Small intestine (tissue), 16 donors: ENCODE measurements around the gene CD1C. TPM values are rescaled to one million over a fixed set of nuclear protein-coding genes. Genes with fewer than 3 reads are reported as not detected.
"Not testable (repeated sequence)": the region's sequence is repeated elsewhere in the genome, so short reads cannot be mapped to it uniquely, and the experiment has no call there.

ENCODE experiments used
- DNase-seq, 2 donors: peaks; one replicate each; pipeline versions ENCODE4 v3.0.0 to v3.0.0-alpha.2; 2013
- FAIRE-seq: peaks from 2 replicates; lab custom pipeline; 2012; peaks lifted over from hg19 to GRCh38; lab: Jason Lieb, UNC
- H3K27ac ChIP-seq, 3 donors: one replicate each; pipeline ENCODE4 v1.5.1; 2013; ENCODE audit warnings: low read length in 2 of 3, mild to moderate bottlenecking in 2 of 3, control low read depth in 1 of 3, inconsistent platforms in 1 of 3, low read depth in 1 of 3, moderate library complexity in 1 of 3
- H3K27me3 ChIP-seq, 3 donors: one replicate each; pipeline ENCODE4 v1.6.1; 2013; ENCODE audit warnings: low read length in 3 of 3, inconsistent platforms in 1 of 3; ENCODE audit not compliant: control insufficient read depth in 3 of 3, insufficient read depth in 3 of 3
- H3K36me3 ChIP-seq, 3 donors: one replicate each; pipeline ENCODE4 v1.6.1; 2013; ENCODE audit warnings: low read length in 3 of 3, inconsistent platforms in 1 of 3, low read depth in 1 of 3, mild to moderate bottlenecking in 1 of 3, moderate library complexity in 1 of 3; ENCODE audit not compliant: control insufficient read depth in 3 of 3, insufficient read depth in 2 of 3
- H3K4me1 ChIP-seq, 3 donors: one replicate each; pipeline ENCODE4 v1.6.1; 2013; ENCODE audit warnings: low read length in 2 of 3, inconsistent platforms in 1 of 3, low read depth in 1 of 3, mild to moderate bottlenecking in 1 of 3, moderate library complexity in 1 of 3; ENCODE audit not compliant: control insufficient read depth in 3 of 3, insufficient read depth in 2 of 3
- H3K4me3 ChIP-seq, 3 donors: one replicate each; pipeline ENCODE4 v1.5.1; 2013; ENCODE audit warnings: low read length in 3 of 3, control low read depth in 1 of 3, inconsistent platforms in 1 of 3, low read depth in 1 of 3, mild to moderate bottlenecking in 1 of 3, moderate library complexity in 1 of 3
- H3K9me3 ChIP-seq, 2 donors: one replicate each; pipeline ENCODE4 v1.6.1; 2013; ENCODE audit warnings: low read depth in 1 of 2, low read length in 1 of 2; ENCODE audit not compliant: control insufficient read depth in 2 of 2, insufficient read depth in 1 of 2
- WGBS, 3 donors: extraction: QIAGEN DNeasy Blood & Tissue Kit; methylation state at CpG; one replicate each; pipeline ENCODE4 v1.1.7; 2013; 5-methylcytosine and 5-hydroxymethylcytosine counted together
- long read RNA-seq, 10 donors: transcript quantifications; one replicate each; lab custom pipeline, GENCODE V29; 2026
- polyA plus RNA-seq, 4 donors: library from polyadenylated mRNA; stranded (reverse) in 3 of 4; unstranded in 1 of 4; fragments of 200-250 nt in 3 of 4; fragments of 120-200 nt in 1 of 4; gene quantifications; one replicate each; pipeline versions ENCODE4 v1.2.1 to v1.2.3, GENCODE V29; 2013
- donor health status: healthy with polysubstance abuse.
- donor health status: control.
- donor health status: control.
- donor health status: Bipolar disorder and iron deficiency.
- donor health status: healthy.

The CD1C gene
- polyA plus RNA-seq, result under 1 TPM in 2 of 4 donors, not detected in 2; 0.52 to 0.64 TPM
- long read RNA-seq, donor 1, result 0 reads
- long read RNA-seq, donor 2, result 0 reads
- long read RNA-seq, donor 3, result 0 reads
- long read RNA-seq, donor 4, result 0 reads
- long read RNA-seq, donor 5, result 0 reads
- long read RNA-seq, donor 6, result 0 reads
- long read RNA-seq, donor 7, result 0 reads
- long read RNA-seq, donor 8, result 0 reads
- long read RNA-seq, donor 9, result 0 reads
- long read RNA-seq, donor 10, result 0 reads

GRCh38 chr1:158289811-158290210, at the start of gene CD1C:
Gene CD1C (plus strand): TSS chr1:158289923. CDS start chr1:158290065, 142 bp downstream.
- no peak for FAIRE-seq
- 68 to 88% (median 75%) methylated on average over 4 of the region's 4 CpGs for WGBS, 3 donors

GRCh38 chr1:158246650-158247049, 43.1 kb upstream of the CD1C start:
- Histone ChIP-seq H3K9me3 (no peaks in the 10 kb centered on the region), H3K27ac (no peak overlapping the region), H3K4me3 (no peak overlapping the region), H3K36me3 (no peaks in the 10 kb centered on the region), H3K4me1 (no peaks in the 10 kb centered on the region), H3K27me3 (peaks cover 0 to 5% (median 0%) of the 10 kb centered on the region in 3 donors)
- DNase-seq (no peak), FAIRE-seq (no peak)
- 70 to 77% (median 74%) methylated on average over 7 of the region's 7 CpGs for WGBS, 3 donors

More at GRCh38 chr1:158289811-158290210, at the start of gene CD1C:
- Histone ChIP-seq H3K27me3 (no peaks in the 10 kb centered on the region), H3K36me3 (no peaks in the 10 kb centered on the region), H3K9me3 (no peaks in the 10 kb centered on the region), H3K27ac (no peak within 1 kb of the TSS), H3K4me1 (no peaks in the 10 kb centered on the region), H3K4me3 (no peak within 1 kb of the TSS)
- DNase-seq, result no peak

GRCh38 chr1:158248118-158248517, 41.6 kb upstream of the CD1C start:
- Histone ChIP-seq H3K27me3 (peaks cover 0 to 5% (median 0%) of the 10 kb centered on the region in 3 donors), H3K27ac (no peak overlapping the region), H3K36me3 (no peaks in the 10 kb centered on the region), H3K4me1 (no peaks in the 10 kb centered on the region), H3K4me3 (no peak overlapping the region), H3K9me3 (no peaks in the 10 kb centered on the region)
- DNase-seq (peak in 1 of 2 donors; percentile 27), FAIRE-seq (no peak)
- WGBS, 3 donors, result 58 to 71% (median 67%) methylated on average over 3 of the region's 3 CpGs

- FAIRE-seq, result no peak
- WGBS, 3 donors, result 44 to 62% (median 53%) methylated on average over 2 of the region's 2 CpGs
Measured at GRCh38 chr1:158248771-158249170, 41.0 kb upstream of the CD1C start.

GRCh38 chr1:158249646-158250045, 40.1 kb upstream of the CD1C start:
- Histone ChIP-seq H3K27me3 (peaks cover 0 to 5% (median 0%) of the 10 kb centered on the region in 3 donors), H3K9me3 (no peaks in the 10 kb centered on the region), H3K4me3 (no peak overlapping the region), H3K4me1 (no peaks in the 10 kb centered on the region), H3K36me3 (no peaks in the 10 kb centered on the region), H3K27ac (no peak overlapping the region)
- 87 to 94% (median 89%) methylated on average over 4 of the region's 4 CpGs for WGBS, 3 donors
- FAIRE-seq (no peak), DNase-seq (no peak)

More at GRCh38 chr1:158248771-158249170, 41.0 kb upstream of the CD1C start:
- Histone ChIP-seq H3K4me3 (no peak overlapping the region), H3K4me1 (no peaks in the 10 kb centered on the region), H3K9me3 (no peaks in the 10 kb centered on the region), H3K36me3 (no peaks in the 10 kb centered on the region), H3K27me3 (peaks cover 0 to 5% (median 0%) of the 10 kb centered on the region in 3 donors), H3K27ac (no peak overlapping the region)
- no peak for DNase-seq

- FAIRE-seq, result no peak
- 52 to 66% (median 62%) methylated on average over 2 of the region's 2 CpGs for WGBS, 3 donors
- no peaks in the 10 kb centered on the region for H3K9me3 ChIP-seq
- H3K27me3 ChIP-seq, result peaks cover 0 to 5% (median 0%) of the 10 kb centered on the region in 3 donors
- H3K4me1 ChIP-seq, result no peaks in the 10 kb centered on the region
- no peaks in the 10 kb centered on the region for H3K36me3 ChIP-seq
- H3K27ac ChIP-seq, result no peak overlapping the region
- no peak overlapping the region for H3K4me3 ChIP-seq
- no peak for DNase-seq
Measured at GRCh38 chr1:158251163-158251562, 38.6 kb upstream of the CD1C start.

GRCh38 chr1:158255656-158256055, 34.1 kb upstream of the CD1C start:
- no peaks in the 10 kb centered on the region for H3K36me3 ChIP-seq
- no peaks in the 10 kb centered on the region for H3K27me3 ChIP-seq
- no peaks in the 10 kb centered on the region for H3K9me3 ChIP-seq
- FAIRE-seq, result no peak
- no peak overlapping the region for H3K4me3 ChIP-seq
- H3K4me1 ChIP-seq, result no peaks in the 10 kb centered on the region
- H3K27ac ChIP-seq, result no peak overlapping the region
- no peak for DNase-seq

- H3K27me3 ChIP-seq, H3K9me3 ChIP-seq, FAIRE-seq, H3K4me1 ChIP-seq, H3K4me3 ChIP-seq, H3K27ac ChIP-seq, H3K36me3 ChIP-seq, DNase-seq: not testable (repeated sequence)
- 85 to 86% (median 85%) methylated on average over 9 of the region's 9 CpGs for WGBS, 3 donors
Measured at GRCh38 chr1:158256747-158257146, 33.0 kb upstream of the CD1C start.

- H3K9me3 ChIP-seq, result no peaks in the 10 kb centered on the region
- WGBS, 3 donors, result 57 to 69% (median 67%) methylated on average over 2 of the region's 2 CpGs
- H3K4me3 ChIP-seq, result no peak overlapping the region
- FAIRE-seq (no peak), DNase-seq (no peak)
- H3K27me3 ChIP-seq, result no peaks in the 10 kb centered on the region
- no peak overlapping the region for H3K27ac ChIP-seq
- H3K36me3 ChIP-seq, result no peaks in the 10 kb centered on the region
- no peaks in the 10 kb centered on the region for H3K4me1 ChIP-seq
Measured at GRCh38 chr1:158257888-158258287, 31.8 kb upstream of the CD1C start.
